Colonic mucosa (tissue), 4 donors: ENCODE results near the gene DMP1. TPM values are rescaled to one million over a fixed set of nuclear protein-coding genes. Genes with fewer than 3 reads are reported as not detected.
"Not testable (repeated sequence)": the region's sequence is repeated elsewhere in the genome, so short reads cannot be mapped to it uniquely, and the experiment has no call there.

Experiments used
- DNase-seq: peaks from one replicate; pipeline ENCODE4 v3.0.0-alpha.2; 2020
- H3K27ac ChIP-seq: fragments of 200-600 bp; one replicate; pipeline ENCODE4 v1.8.0; 2021
- H3K27me3 ChIP-seq: fragments of 200-600 bp; one replicate; pipeline ENCODE4 v1.8.0; 2021
- H3K36me3 ChIP-seq: fragments of 200-600 bp; one replicate; pipeline ENCODE4 v1.8.0; 2021
- H3K4me1 ChIP-seq: fragments of 200-600 bp; one replicate; pipeline ENCODE4 v1.8.0; 2021; ENCODE audit warnings: mild to moderate bottlenecking
- H3K4me3 ChIP-seq: fragments of 200-600 bp; one replicate; pipeline ENCODE4 v1.8.0; 2021
- H3K9ac ChIP-seq, 2 donors: one replicate each; pipeline ENCODE4 v1.7.0; 2013; ENCODE audit warnings: control low read depth in 2 of 2, low read depth in 2 of 2, low read length in 2 of 2
- H3K9me3 ChIP-seq: fragments of 200-600 bp; one replicate; pipeline ENCODE4 v1.8.0; 2021
- CTCF ChIP-seq: fragments of 200-600 bp; IDR thresholded peaks from one replicate; pipeline ENCODE4 v1.8.0; 2022; ENCODE audit warnings: antibody characterized with exemption, mild to moderate bottlenecking
- intact Hi-C: fragments of 100-400 bp; cut with DNase I; formaldehyde crosslinking; loops from one replicate; pipeline ENCODE4 v1.14.1; 2022
- total RNA-seq, 2 donors: library from RNA; stranded (reverse); fragmentation: NEBNext Ultra II Directional in 1 of 2; extraction: Animal tissue kit (Norgen Biotek cat#: 25700) in 1 of 2; gene quantifications; one replicate each; pipeline ENCODE4 v1.2.1, GENCODE V29; 2021
- donor health status: healthy.
- donor health status: DM: no; HTN: no; CAD: no.
- donor health status: DM: no; HTN: no; CAD: no.

The DMP1 gene
- total RNA-seq, 2 donors from 2014 or later, result not detected

DNA sequence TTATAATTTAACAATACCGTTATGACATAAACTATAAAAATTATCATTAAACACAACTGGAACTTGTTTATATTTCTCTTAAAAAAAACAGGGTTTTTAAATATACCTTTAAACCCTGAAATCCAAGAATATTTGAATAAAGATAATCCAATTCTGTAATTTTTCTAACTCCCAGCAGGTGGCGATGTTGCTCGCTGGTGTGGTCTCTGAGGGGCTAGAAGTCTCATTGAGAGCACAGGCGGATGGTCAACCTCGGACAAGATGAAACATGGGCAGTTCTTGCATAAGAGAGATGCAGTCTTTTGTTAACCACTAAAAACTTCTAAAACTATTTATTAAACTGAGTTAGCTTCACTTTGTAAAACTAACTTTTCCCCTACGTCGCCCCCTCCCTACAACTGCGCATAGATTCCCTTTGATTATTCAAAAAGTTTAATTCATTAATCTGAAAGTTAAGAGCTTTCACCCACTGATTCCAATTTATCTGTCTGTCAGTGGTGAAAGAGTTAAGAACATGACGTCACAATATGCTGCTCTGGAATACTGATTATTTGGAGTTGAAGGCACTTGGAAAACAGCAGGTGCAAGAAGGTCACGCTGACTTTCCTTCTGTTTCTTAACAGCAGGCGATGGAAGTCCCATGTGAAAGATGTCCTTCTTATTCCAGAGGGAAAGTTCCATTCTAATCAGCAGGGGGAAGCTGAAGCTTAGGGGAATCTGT is 29.5 kb downstream of the DMP1 start:
- Histone ChIP-seq H3K27me3 (no peaks in the 10 kb centered on the region), H3K4me1 (no peaks in the 10 kb centered on the region), H3K9me3 (no peaks in the 10 kb centered on the region), H3K9ac (no peak overlapping the region), H3K36me3 (no peaks in the 10 kb centered on the region), H3K27ac (no peak overlapping the region), H3K4me3 (no peak overlapping the region)
- DNase-seq, result no peak
- TF ChIP-seq CTCF, result peak; percentile 75
- intact Hi-C loops, result loop anchor here (5.0 kb wide), 2 partner anchors 168 to 288 kb away; no protein-coding TSS in a partner anchor

GRCh38 chr4:87680271-87680670 is 30.2 kb downstream of the DMP1 start:
- H3K27me3 ChIP-seq, result no peaks in the 10 kb centered on the region
- no peak overlapping the region for H3K9ac ChIP-seq
- no peak overlapping the region for H3K27ac ChIP-seq
- H3K4me1 ChIP-seq, result no peaks in the 10 kb centered on the region
- no peak overlapping the region for H3K4me3 ChIP-seq
- intact Hi-C loops, result loop anchor here (5.0 kb wide), 2 partner anchors 167 to 287 kb away; no protein-coding TSS in a partner anchor
- no peak for DNase-seq
- TF ChIP-seq CTCF, result no peak
- no peaks in the 10 kb centered on the region for H3K36me3 ChIP-seq
- H3K9me3 ChIP-seq, result no peaks in the 10 kb centered on the region

- intact Hi-C loops, result no loop called here
Measured at GRCh38 chr4:87688316-87688715, 38.2 kb downstream of the DMP1 start.

GRCh38 chr4:87690947-87691346 is 40.9 kb downstream of the DMP1 start:
- DNase-seq, H3K36me3 ChIP-seq, H3K4me3 ChIP-seq, H3K4me1 ChIP-seq, H3K9me3 ChIP-seq, intact Hi-C loops, H3K9ac ChIP-seq, H3K27me3 ChIP-seq, H3K27ac ChIP-seq: not testable (repeated sequence)

More at GRCh38 chr4:87688316-87688715, 38.2 kb downstream of the DMP1 start:
- Histone ChIP-seq H3K9me3 (no peaks in the 10 kb centered on the region), H3K9ac (no peak overlapping the region), H3K36me3 (no peaks in the 10 kb centered on the region), H3K4me1 (no peaks in the 10 kb centered on the region), H3K4me3 (no peak overlapping the region), H3K27me3 (no peaks in the 10 kb centered on the region), H3K27ac (no peak overlapping the region)
- DNase-seq, result no peak
- TF ChIP-seq CTCF, result no peak

GRCh38 chr4:87692060-87692459 is 42.0 kb downstream of the DMP1 start:
- H3K9ac ChIP-seq, DNase-seq, H3K9me3 ChIP-seq, H3K36me3 ChIP-seq, H3K27me3 ChIP-seq, intact Hi-C loops, H3K4me3 ChIP-seq, H3K4me1 ChIP-seq, H3K27ac ChIP-seq: not testable (repeated sequence)

GRCh38 chr4:87697272-87697671 is 47.2 kb downstream of the DMP1 start:
- no peak for DNase-seq
- no peaks in the 10 kb centered on the region for H3K4me1 ChIP-seq
- no peak overlapping the region for H3K27ac ChIP-seq
- H3K9ac ChIP-seq, result no peak overlapping the region
- intact Hi-C loops, result no loop called here
- no peak overlapping the region for H3K4me3 ChIP-seq
- no peaks in the 10 kb centered on the region for H3K36me3 ChIP-seq
- no peaks in the 10 kb centered on the region for H3K27me3 ChIP-seq
- H3K9me3 ChIP-seq, result no peaks in the 10 kb centered on the region
- TF ChIP-seq CTCF, result no peak
